CD4-positive, alpha-beta T cell treated with Interleukin-6 at 100 ng/mL for 8 hours (primary cell): ENCODE measurements around the gene SLC41A3.
"Not testable (repeated sequence)": the region's sequence is repeated elsewhere in the genome, so short reads cannot be mapped to it uniquely, and the experiment has no call there.

Experiments used
- DNase-seq: peaks from one replicate; pipeline ENCODE4 v3.0.0-alpha.2; 2020; ENCODE audit warnings: mixed read lengths, low spot score

SLC41A3 gene

GRCh38 chr3:126082362-126083137, 1.4 kb downstream of the SLC41A3 start:
- DNase-seq, result no peak

- DNase-seq, result no peak
Measured at GRCh38 chr3:126081618-126082361, 2.1 kb downstream of the SLC41A3 start.

- no peak for DNase-seq
Measured at GRCh38 chr3:126080970-126081369, 3.0 kb downstream of the SLC41A3 start.

- DNase-seq, result no peak
Measured at GRCh38 chr3:126078866-126079265, 5.1 kb downstream of the SLC41A3 start.

GRCh38 chr3:126077754-126078153, 6.2 kb downstream of the SLC41A3 start:
- DNase-seq, result no peak

GRCh38 chr3:126076140-126076539, 7.8 kb downstream of the SLC41A3 start:
- DNase-seq, result no peak

- no peak for DNase-seq
Measured at GRCh38 chr3:126070146-126070545, 13.8 kb downstream of the SLC41A3 start.

- no peak for DNase-seq
Measured at GRCh38 chr3:126067959-126068358, 16.0 kb downstream of the SLC41A3 start.

- not testable (repeated sequence) for DNase-seq
Measured at GRCh38 chr3:126066676-126067075, 17.2 kb downstream of the SLC41A3 start.

- DNase-seq, result no peak
Measured at GRCh38 chr3:126065876-126066275, 18.0 kb downstream of the SLC41A3 start.

GRCh38 chr3:126064627-126065258, 19.2 kb downstream of the SLC41A3 start:
- DNase-seq, result no peak

GRCh38 chr3:126063358-126063965, 20.5 kb downstream of the SLC41A3 start:
- no peak for DNase-seq

- no peak for DNase-seq
Measured at GRCh38 chr3:126061301-126062032, 22.5 kb downstream of the SLC41A3 start.

- DNase-seq, result no peak
Measured at GRCh38 chr3:126060613-126061145, 23.2 kb downstream of the SLC41A3 start.

GRCh38 chr3:126058666-126059065, 25.3 kb downstream of the SLC41A3 start:
- no peak for DNase-seq

- DNase-seq, result no peak
Measured at GRCh38 chr3:126057936-126058335, 26.0 kb downstream of the SLC41A3 start.

- DNase-seq, result no peak
Measured at GRCh38 chr3:126057501-126057819, 26.5 kb downstream of the SLC41A3 start.

- no peak for DNase-seq
Measured at GRCh38 chr3:126056681-126057500, 27.0 kb downstream of the SLC41A3 start.

GRCh38 chr3:126056088-126056487, 27.8 kb downstream of the SLC41A3 start:
- no peak for DNase-seq

- DNase-seq, result no peak
Measured at GRCh38 chr3:126054870-126055269, 29.1 kb downstream of the SLC41A3 start.
